ENCODE data around the gene LMX1A. TPM values are rescaled to one million over a fixed set of nuclear protein-coding genes. Genes with fewer than 3 reads are reported as not detected.
A peak's percentile ranks its signal among the peaks of the same experiment; 100 is the strongest.

The LMX1A gene
- polyA plus RNA-seq, 1 donor from 2014 or later = 0.47 TPM

- no peaks in the 10 kb centered on the region for H3K27me3 ChIP-seq (ENCODE audit: insufficient read depth, low read depth, low read length)
- no peaks in the 10 kb centered on the region for H3K9me2 ChIP-seq (ENCODE audit: insufficient read depth, low read length)
- peak overlapping the region; percentile 48 for H3K4me3 ChIP-seq (ENCODE audit: low read length)
- H3K9me3 ChIP-seq (ENCODE audit: low read length) = no peaks in the 10 kb centered on the region
- no peaks in the 10 kb centered on the region for H3K36me3 ChIP-seq (ENCODE audit: insufficient read depth, low read length)
- no peaks in the 10 kb centered on the region for H4K20me1 ChIP-seq (ENCODE audit: insufficient read depth)
- H2AFZ ChIP-seq (ENCODE audit: low read depth, low read length) = no peak overlapping the region
- H3K4me2 ChIP-seq (ENCODE audit: low read length) = no peak overlapping the region
- H3K27ac ChIP-seq (ENCODE audit: low read length) = no peak overlapping the region
- H3F3A ChIP-seq (ENCODE audit: insufficient read depth, low read length, poor library complexity, severe bottlenecking) = no peaks in the 10 kb centered on the region
- H3K9ac ChIP-seq (ENCODE audit: low read length) = no peak overlapping the region
- TF ChIP-seq CTCF (IDR thresholded peaks at IDR 0.05; ENCODE audit: poor library complexity, severe bottlenecking) (peak; percentile 96), SMC3 (conservative IDR thresholded peaks at IDR 0.05; ENCODE audit: poor library complexity) (peak; percentile 98), EZH2 (IDR thresholded peaks at IDR 0.05; ENCODE audit: borderline replicate concordance, insufficient read depth, low read length, poor library complexity, severe bottlenecking) (no peak), RAD21 (conservative IDR thresholded peaks at IDR 0.05) (peak; percentile 91), POLR2AphosphoS5 (IDR thresholded peaks at IDR 0.05) (no peak)
- H3K79me2 ChIP-seq (replicated peaks; ENCODE audit: insufficient read depth, low read length) = no peaks in the 10 kb centered on the region
Measured at GRCh38 chr1:165392634-165393571, 36.4 kb upstream of the LMX1A start.

GRCh38 chr1:165389609-165390008, 33.1 kb upstream of the LMX1A start:
- Histone ChIP-seq H2AFZ (ENCODE audit: low read depth, low read length) (no peak overlapping the region), H3K27me3 (ENCODE audit: insufficient read depth, low read depth, low read length) (no peaks in the 10 kb centered on the region), H3K9ac (ENCODE audit: low read length) (no peak overlapping the region), H3K9me2 (ENCODE audit: insufficient read depth, low read length) (no peaks in the 10 kb centered on the region), H4K20me1 (ENCODE audit: insufficient read depth) (no peaks in the 10 kb centered on the region), H3K79me2 (replicated peaks; ENCODE audit: insufficient read depth, low read length) (no peaks in the 10 kb centered on the region), H3K4me3 (ENCODE audit: low read length) (no peak overlapping the region), H3K36me3 (ENCODE audit: insufficient read depth, low read length) (no peaks in the 10 kb centered on the region), H3F3A (ENCODE audit: insufficient read depth, low read length, poor library complexity, severe bottlenecking) (no peaks in the 10 kb centered on the region), H3K9me3 (ENCODE audit: low read length) (no peaks in the 10 kb centered on the region), H3K27ac (ENCODE audit: low read length) (no peak overlapping the region), H3K4me2 (ENCODE audit: low read length) (no peak overlapping the region)
- no peak for TF ChIP-seq EZH2 (IDR thresholded peaks at IDR 0.05; ENCODE audit: borderline replicate concordance, insufficient read depth, low read length, poor library complexity, severe bottlenecking)
- TF ChIP-seq REST (IDR thresholded peaks at IDR 0.05; ENCODE audit: borderline replicate concordance) = no peak
- TF ChIP-seq SMC3 (conservative IDR thresholded peaks at IDR 0.05; ENCODE audit: poor library complexity) = no peak
- no peak for TF ChIP-seq MXI1 (conservative IDR thresholded peaks at IDR 0.05; ENCODE audit: poor library complexity, severe bottlenecking)
- no peak for TF ChIP-seq POLR2AphosphoS5 (IDR thresholded peaks at IDR 0.05)
- no peak for TF ChIP-seq TAF1 (IDR thresholded peaks at IDR 0.05; ENCODE audit: low read depth)
- TF ChIP-seq EP300 (conservative IDR thresholded peaks at IDR 0.05; ENCODE audit: poor library complexity, severe bottlenecking) = no peak
- no peak for TF ChIP-seq CTCF (IDR thresholded peaks at IDR 0.05; ENCODE audit: poor library complexity, severe bottlenecking)

Measured in neural cell (in vitro differentiated cells).